HL-60 (cell line): ENCODE measurements around the gene RPS6KC1.

Experiments
- GABPA ChIP-seq: IDR thresholded peaks from 2 replicates; pipeline ENCODE4 v1.6.1; 2012; ENCODE audit warnings: low read depth
- POLR2AphosphoS5 ChIP-seq: IDR thresholded peaks from 2 replicates; pipeline ENCODE4 v1.6.1; 2012; ENCODE audit warnings: low read depth
- TF ChIP-seq, protein P1 (sequence below): IDR thresholded peaks from one replicate; pipeline ENCODE4 v1.5.1; 2011; ENCODE audit warnings: low read length, control low read depth, inconsistent platforms; ENCODE audit not compliant: insufficient read depth

DNA sequence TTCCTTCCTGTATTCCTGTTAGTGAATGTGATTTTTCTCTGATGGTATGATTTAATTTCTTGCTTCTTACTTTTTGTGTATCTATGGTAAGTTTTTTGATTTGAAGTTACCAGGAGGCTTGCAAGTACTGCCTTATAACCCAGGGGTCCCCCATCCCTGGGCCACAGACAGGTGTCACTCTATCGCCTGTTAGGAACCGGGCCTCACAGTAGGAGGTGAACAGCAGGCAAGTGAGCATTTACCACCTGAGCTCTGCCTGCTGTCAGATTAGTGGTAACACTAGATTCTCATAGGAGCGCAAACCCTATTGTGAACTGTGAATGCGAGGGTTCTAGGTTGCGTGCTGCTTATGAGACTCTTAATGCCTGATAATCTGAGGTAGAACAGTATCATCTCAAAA lies 143.3 kb downstream of the RPS6KC1 start:
- TF ChIP-seq, protein P1, sequence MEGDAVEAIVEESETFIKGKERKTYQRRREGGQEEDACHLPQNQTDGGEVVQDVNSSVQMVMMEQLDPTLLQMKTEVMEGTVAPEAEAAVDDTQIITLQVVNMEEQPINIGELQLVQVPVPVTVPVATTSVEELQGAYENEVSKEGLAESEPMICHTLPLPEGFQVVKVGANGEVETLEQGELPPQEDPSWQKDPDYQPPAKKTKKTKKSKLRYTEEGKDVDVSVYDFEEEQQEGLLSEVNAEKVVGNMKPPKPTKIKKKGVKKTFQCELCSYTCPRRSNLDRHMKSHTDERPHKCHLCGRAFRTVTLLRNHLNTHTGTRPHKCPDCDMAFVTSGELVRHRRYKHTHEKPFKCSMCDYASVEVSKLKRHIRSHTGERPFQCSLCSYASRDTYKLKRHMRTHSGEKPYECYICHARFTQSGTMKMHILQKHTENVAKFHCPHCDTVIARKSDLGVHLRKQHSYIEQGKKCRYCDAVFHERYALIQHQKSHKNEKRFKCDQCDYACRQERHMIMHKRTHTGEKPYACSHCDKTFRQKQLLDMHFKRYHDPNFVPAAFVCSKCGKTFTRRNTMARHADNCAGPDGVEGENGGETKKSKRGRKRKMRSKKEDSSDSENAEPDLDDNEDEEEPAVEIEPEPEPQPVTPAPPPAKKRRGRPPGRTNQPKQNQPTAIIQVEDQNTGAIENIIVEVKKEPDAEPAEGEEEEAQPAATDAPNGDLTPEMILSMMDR = no peak
- TF ChIP-seq POLR2AphosphoS5 = no peak
- TF ChIP-seq GABPA = no peak
